ENCODE results near the gene DND1.

- TF ChIP-seq CTCF (conservative IDR thresholded peaks at IDR 0.05) (no peak), ZFX (IDR thresholded peaks at IDR 0.05) (no peak)
These were observed 40.3 kb upstream of the DND1 start for GRCh38 chr5:140713562-140714094.

Data from C4-2B (cell line).